K562 (cell line): ENCODE measurements around the gene ADPGK. TPM values are rescaled to one million over a fixed set of nuclear protein-coding genes. Genes with fewer than 3 reads are reported as not detected.

Experiments
- FIP1L1 ChIP-seq: fragments of 200-400 bp; formaldehyde crosslinking; IDR thresholded peaks from 2 replicates; pipeline ENCODE4 v1.6.1; 2018; ENCODE audit warnings: mild to moderate bottlenecking, low read depth, low read length; ENCODE audit not compliant: poor library complexity, severe bottlenecking
- FOXK1 ChIP-seq: sonication (generic); formaldehyde crosslinking; IDR thresholded peaks from 2 replicates; pipeline ENCODE4 v1.8.0; 2022; ENCODE audit warnings: missing genetic modification reagents, mild to moderate bottlenecking, borderline replicate concordance
- GTF2E2 ChIP-seq: fragments of 200-800 bp; sonication (Bioruptor generic); IDR thresholded peaks from 2 replicates; pipeline ENCODE4 v1.6.1; 2016; ENCODE audit warnings: missing genetic modification characterization, missing compliant biosample characterization
- KAT7 ChIP-seq: sonication (generic); formaldehyde crosslinking; IDR thresholded peaks from 2 replicates; pipeline ENCODE4 v1.8.0; 2022; ENCODE audit warnings: missing genetic modification reagents, mild to moderate bottlenecking, borderline replicate concordance
- KAT8 ChIP-seq: fragments of 450-650 bp; IDR thresholded peaks from 2 replicates; pipeline ENCODE4 v1.6.1; 2016; ENCODE audit warnings: low read depth, mild to moderate bottlenecking
- NFATC3 ChIP-seq: fragments of 450-650 bp; IDR thresholded peaks from 2 replicates; pipeline ENCODE4 v1.6.1; 2017; ENCODE audit warnings: mild to moderate bottlenecking
- PCBP1 ChIP-seq: fragments of 200-400 bp; formaldehyde crosslinking; IDR thresholded peaks from 2 replicates; pipeline ENCODE4 v1.6.1; 2018; ENCODE audit warnings: mild to moderate bottlenecking, low read depth, low read length; ENCODE audit not compliant: poor library complexity, severe bottlenecking
- PPARD ChIP-seq: fragments of 250-450 bp; sonication (Bioruptor Pico); IDR thresholded peaks from 2 replicates; pipeline ENCODE4 v1.8.0; 2022; ENCODE audit warnings: inconsistent platforms, mild to moderate bottlenecking, moderate library complexity
- PTBP1 ChIP-seq: fragments of 200-400 bp; formaldehyde crosslinking; IDR thresholded peaks from 2 replicates; pipeline ENCODE4 v1.6.1; 2017; ENCODE audit warnings: low read depth, low read length
- RFX1 ChIP-seq: fragments of 450-650 bp; IDR thresholded peaks from 2 replicates; pipeline ENCODE4 v1.6.1; 2016; ENCODE audit warnings: mild to moderate bottlenecking, moderate library complexity
- SMARCE1 ChIP-seq: fragments of 450-650 bp; IDR thresholded peaks from 2 replicates; pipeline ENCODE4 v1.7.1; 2016; ENCODE audit warnings: mild to moderate bottlenecking
- STAT5B ChIP-seq: fragments of 250-450 bp; sonication (Bioruptor Pico); IDR thresholded peaks from 2 replicates; pipeline ENCODE4 v1.8.0; 2021; ENCODE audit warnings: mild to moderate bottlenecking, inconsistent platforms
- TAF15 ChIP-seq: fragments of 200-400 bp; formaldehyde crosslinking; IDR thresholded peaks from 2 replicates; pipeline ENCODE4 v1.6.1; 2017; ENCODE audit warnings: mild to moderate bottlenecking, low read depth, low read length, moderate library complexity
- THRB ChIP-seq: fragments of 450-650 bp; formaldehyde crosslinking; conservative IDR thresholded peaks from 2 replicates; pipeline ENCODE4 v1.4.0; 2022; ENCODE audit warnings: mild to moderate bottlenecking, missing genetic modification characterization
- ZNF12 ChIP-seq: sonication (generic); formaldehyde crosslinking; IDR thresholded peaks from 2 replicates; pipeline ENCODE4 v1.4.0; 2020; ENCODE audit warnings: mild to moderate bottlenecking, missing genetic modification reagents
- polyA plus RNA-seq, 8 experiments: library from polyadenylated mRNA; depleted of rRNA in 4 of 8; stranded (reverse) in 5 of 8; unstranded in 3 of 8; fragments of >200 nt; fragmentation: Nextera tagmentation in 2 of 8; fragmentation: Illumina TruSeq in 1 of 8; extraction: Ambion mirVana in 2 of 8; extraction: Trizol in 1 of 8; gene quantifications; 2 replicates each; pipeline versions ENCODE4 v1.2.1 to v1.2.3, GENCODE V29; 2011 to 2014; ENCODE audit warnings: inconsistent platforms in 1 of 8, missing spikeins in 1 of 8
- total RNA-seq, 7 experiments: library from RNA; depleted of rRNA in 6 of 7; stranded (reverse); fragments of >200 nt in 6 of 7; fragmentation: Illumina TruSeq in 2 of 7; extraction: Trizol in 2 of 7; gene quantifications; 2 replicates each; pipeline versions ENCODE4 v1.2.1 to v1.2.3, GENCODE V29; 2011 to 2021; ENCODE audit warnings: low replicate concordance in 1 of 7
- TF ChIP-seq, protein P1 (sequence below): fragments of 250-450 bp; sonication (Bioruptor Pico); IDR thresholded peaks from 2 replicates; pipeline ENCODE4 v1.8.0; 2022; ENCODE audit warnings: moderate library complexity, mild to moderate bottlenecking, inconsistent platforms
- TF ChIP-seq, protein P2 (sequence below): fragments of 450-650 bp; IDR thresholded peaks from 2 replicates; pipeline ENCODE4 v1.6.1; 2017; ENCODE audit warnings: mild to moderate bottlenecking, moderate library complexity
- TF ChIP-seq, protein P3 (sequence below): IDR thresholded peaks from 2 replicates; pipeline ENCODE4 v1.6.1; 2012; ENCODE audit warnings: low read depth, low read length, improper control_type of control experiment, borderline replicate concordance
- TF ChIP-seq, protein P4 (sequence below): fragments of 450-650 bp; IDR thresholded peaks from 2 replicates; pipeline ENCODE4 v1.6.1; 2016; ENCODE audit warnings: mild to moderate bottlenecking

The ADPGK gene
- total and polyA plus RNA-seq, 9 of the 15 experiments (the other 6 are each of a cell fraction or from before 2014, with no cell fraction given): 13.4 to 97.4 (median 48.5) TPM

- TF ChIP-seq, protein P1, sequence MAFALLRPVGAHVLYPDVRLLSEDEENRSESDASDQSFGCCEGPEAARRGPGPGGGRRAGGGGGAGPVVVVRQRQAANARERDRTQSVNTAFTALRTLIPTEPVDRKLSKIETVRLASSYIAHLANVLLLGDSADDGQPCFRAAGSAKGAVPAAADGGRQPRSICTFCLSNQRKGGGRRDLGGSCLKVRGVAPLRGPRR (CRISPR knock-in tag): no peak
- TF ChIP-seq, protein P2, sequence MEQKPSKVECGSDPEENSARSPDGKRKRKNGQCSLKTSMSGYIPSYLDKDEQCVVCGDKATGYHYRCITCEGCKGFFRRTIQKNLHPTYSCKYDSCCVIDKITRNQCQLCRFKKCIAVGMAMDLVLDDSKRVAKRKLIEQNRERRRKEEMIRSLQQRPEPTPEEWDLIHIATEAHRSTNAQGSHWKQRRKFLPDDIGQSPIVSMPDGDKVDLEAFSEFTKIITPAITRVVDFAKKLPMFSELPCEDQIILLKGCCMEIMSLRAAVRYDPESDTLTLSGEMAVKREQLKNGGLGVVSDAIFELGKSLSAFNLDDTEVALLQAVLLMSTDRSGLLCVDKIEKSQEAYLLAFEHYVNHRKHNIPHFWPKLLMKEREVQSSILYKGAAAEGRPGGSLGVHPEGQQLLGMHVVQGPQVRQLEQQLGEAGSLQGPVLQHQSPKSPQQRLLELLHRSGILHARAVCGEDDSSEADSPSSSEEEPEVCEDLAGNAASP: no peak
- TF ChIP-seq STAT5B (no peak), KAT8 (no peak), KAT7 (CRISPR knock-in tag) (no peak; the same call in 1 of the 2 replicates), GTF2E2 (tag) (peak; percentile 50; the same call in 1 of the 2 replicates), TAF15 (no peak), RFX1 (no peak), SMARCE1 (peak; percentile 55; the same call in 1 of the 2 replicates), PCBP1 (peak; percentile 91), FIP1L1 (no peak), ZNF12 (CRISPR knock-in tag) (no peak), FOXK1 (0 out of 2 replicates have a peak, but pooled peaks have one; percentile 47), THRB (CRISPR knock-in tag) (no peak), PTBP1 (no peak), PPARD (CRISPR knock-in tag) (no peak), NFATC3 (no peak)
- TF ChIP-seq, protein P3, sequence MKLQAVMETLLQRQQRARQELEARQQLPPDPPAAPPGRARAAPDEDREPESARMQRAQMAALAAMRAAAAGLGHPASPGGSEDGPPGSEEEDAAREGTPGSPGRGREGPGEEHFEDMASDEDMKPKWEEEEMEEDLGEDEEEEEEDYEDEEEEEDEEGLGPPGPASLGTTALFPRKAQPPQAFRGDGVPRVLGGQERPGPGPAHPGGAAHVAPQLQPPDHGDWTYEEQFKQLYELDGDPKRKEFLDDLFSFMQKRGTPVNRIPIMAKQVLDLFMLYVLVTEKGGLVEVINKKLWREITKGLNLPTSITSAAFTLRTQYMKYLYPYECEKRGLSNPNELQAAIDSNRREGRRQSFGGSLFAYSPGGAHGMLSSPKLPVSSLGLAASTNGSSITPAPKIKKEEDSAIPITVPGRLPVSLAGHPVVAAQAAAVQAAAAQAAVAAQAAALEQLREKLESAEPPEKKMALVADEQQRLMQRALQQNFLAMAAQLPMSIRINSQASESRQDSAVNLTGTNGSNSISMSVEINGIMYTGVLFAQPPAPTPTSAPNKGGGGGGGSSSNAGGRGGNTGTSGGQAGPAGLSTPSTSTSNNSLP: peak; percentile 90
- TF ChIP-seq, protein P4, sequence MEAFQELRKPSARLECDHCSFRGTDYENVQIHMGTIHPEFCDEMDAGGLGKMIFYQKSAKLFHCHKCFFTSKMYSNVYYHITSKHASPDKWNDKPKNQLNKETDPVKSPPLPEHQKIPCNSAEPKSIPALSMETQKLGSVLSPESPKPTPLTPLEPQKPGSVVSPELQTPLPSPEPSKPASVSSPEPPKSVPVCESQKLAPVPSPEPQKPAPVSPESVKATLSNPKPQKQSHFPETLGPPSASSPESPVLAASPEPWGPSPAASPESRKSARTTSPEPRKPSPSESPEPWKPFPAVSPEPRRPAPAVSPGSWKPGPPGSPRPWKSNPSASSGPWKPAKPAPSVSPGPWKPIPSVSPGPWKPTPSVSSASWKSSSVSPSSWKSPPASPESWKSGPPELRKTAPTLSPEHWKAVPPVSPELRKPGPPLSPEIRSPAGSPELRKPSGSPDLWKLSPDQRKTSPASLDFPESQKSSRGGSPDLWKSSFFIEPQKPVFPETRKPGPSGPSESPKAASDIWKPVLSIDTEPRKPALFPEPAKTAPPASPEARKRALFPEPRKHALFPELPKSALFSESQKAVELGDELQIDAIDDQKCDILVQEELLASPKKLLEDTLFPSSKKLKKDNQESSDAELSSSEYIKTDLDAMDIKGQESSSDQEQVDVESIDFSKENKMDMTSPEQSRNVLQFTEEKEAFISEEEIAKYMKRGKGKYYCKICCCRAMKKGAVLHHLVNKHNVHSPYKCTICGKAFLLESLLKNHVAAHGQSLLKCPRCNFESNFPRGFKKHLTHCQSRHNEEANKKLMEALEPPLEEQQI: no peak
Observed at GRCh38 chr15:72783640-72784455, at the start of gene ADPGK (continued).
